ENCODE data around the gene PCED1B.
"Not testable (repeated sequence)": the region's sequence is repeated elsewhere in the genome, so short reads cannot be mapped to it uniquely, and the experiment has no call there.

Gene PCED1B

DNA sequence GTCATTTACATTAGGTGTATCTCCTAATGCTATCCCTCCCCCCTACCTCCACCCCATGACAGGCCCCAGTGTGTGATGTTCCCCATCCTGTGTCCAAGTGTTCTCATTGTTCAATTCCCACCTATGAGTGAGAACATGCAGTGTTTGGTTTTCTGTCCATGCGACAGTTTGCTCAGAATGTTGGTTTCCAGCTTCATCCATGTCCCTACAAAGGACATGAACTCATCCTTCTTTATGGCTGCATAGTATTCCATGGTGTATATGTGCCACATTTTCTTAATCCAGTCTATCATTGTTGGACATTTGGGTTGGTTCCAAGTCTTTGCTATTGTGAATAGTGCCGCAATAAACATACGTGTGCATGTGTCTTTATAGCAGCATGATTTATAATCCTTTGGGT lies 37.9 kb downstream of the PCED1B start:
- DNase-seq (ENCODE audit: extremely low read depth in 1 of 2, low read depth in 1 of 2), result not testable (repeated sequence)

DNA sequence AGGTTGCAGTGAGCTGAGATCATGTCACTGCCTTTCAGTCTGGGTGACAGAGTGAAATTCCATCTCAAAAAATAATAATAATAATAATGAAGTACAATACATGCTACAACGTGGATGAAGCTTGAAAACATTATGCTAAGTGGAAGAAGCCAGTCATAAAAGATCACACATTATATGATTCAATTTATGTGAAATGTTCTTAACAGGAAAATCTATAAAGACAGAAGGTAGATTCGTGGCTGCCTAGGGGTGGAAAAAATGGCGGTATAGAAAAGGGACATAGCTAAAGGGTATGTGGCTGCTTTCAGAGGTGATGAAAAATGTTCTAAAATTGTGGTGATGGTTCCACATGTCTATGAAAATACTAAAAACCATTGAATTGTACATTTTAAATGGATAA lies 41.3 kb downstream of the PCED1B start:
- no peak for DNase-seq (ENCODE audit: extremely low read depth in 1 of 2, low read depth in 1 of 2)

GRCh38 chr12:47121146-47121545 lies 41.7 kb downstream of the PCED1B start:
- DNase-seq (ENCODE audit: extremely low read depth in 1 of 2, low read depth in 1 of 2), result no peak

DNA sequence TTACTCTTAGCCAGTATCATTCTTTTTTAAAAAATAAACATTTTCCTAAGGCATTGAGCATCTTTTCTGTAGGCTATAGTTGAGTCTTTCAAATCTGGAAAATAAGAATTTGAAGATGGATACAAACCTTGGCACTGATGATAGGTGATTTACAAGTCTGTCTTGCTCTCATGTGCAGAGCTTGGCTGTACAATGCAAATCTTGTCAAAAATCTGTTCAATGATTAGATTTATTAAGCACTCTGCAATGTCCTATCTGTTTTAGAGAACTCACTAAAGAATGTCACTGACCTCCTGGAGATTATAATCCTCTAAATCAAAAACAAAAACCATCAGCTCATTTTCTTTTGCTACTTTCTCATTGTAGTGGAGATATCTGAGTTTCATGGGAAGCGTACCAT lies 43.2 kb downstream of the PCED1B start:
- no peak for DNase-seq (ENCODE audit: extremely low read depth in 1 of 2, low read depth in 1 of 2)

GRCh38 chr12:47123730-47124129 lies 44.3 kb downstream of the PCED1B start:
- DNase-seq (ENCODE audit: extremely low read depth in 1 of 2, low read depth in 1 of 2), result no peak

DNA sequence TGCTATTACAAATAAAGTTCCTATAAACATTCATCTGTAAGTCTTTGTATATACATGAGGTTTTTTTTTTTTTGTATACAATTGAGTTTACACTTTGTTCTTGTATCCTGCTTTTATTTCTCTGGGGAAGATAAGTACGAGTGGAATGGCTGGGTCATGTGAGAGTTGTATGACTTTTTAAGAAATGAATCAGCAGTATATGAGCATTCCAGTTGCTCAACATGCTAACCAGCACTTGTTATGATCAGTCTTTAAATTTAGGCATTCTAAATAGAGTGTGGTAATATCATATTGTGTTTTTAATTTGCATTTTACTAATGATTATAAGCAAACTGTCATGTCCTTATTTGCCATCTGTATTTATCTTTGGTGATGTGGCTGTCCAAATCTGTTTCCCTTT lies 45.0 kb downstream of the PCED1B start:
- no peak for DNase-seq (ENCODE audit: extremely low read depth in 1 of 2, low read depth in 1 of 2)

DNA sequence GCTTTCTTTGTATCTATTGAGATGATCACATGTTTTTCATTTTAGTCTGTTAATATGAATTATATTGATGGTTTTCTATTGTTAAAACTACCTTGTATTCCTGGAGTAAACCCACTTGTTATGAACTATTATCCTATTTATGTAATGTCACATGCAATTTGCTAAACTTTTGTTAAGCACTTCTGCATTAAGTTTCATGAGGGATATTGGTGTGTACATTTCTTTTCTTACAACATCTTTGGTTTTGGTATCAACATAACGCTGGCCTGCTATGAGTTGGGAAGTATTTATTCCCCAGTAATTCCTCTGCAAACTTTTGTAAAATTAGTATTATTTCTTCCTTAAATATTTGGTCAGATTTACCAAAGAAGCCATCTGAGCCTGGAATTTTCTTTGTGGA lies 46.8 kb downstream of the PCED1B start:
- no peak for DNase-seq (ENCODE audit: extremely low read depth in 1 of 2, low read depth in 1 of 2)

- DNase-seq (ENCODE audit: extremely low read depth in 1 of 2, low read depth in 1 of 2), result no peak
These were observed 51.6 kb downstream of the PCED1B start for GRCh38 chr12:47131011-47131410.

- no peak for DNase-seq (ENCODE audit: extremely low read depth in 1 of 2, low read depth in 1 of 2)
These were observed 54.6 kb downstream of the PCED1B start for GRCh38 chr12:47134005-47134404.

- no peak for DNase-seq (ENCODE audit: extremely low read depth in 1 of 2, low read depth in 1 of 2)
These were observed 56.2 kb downstream of the PCED1B start for GRCh38 chr12:47135578-47135977.

DNA sequence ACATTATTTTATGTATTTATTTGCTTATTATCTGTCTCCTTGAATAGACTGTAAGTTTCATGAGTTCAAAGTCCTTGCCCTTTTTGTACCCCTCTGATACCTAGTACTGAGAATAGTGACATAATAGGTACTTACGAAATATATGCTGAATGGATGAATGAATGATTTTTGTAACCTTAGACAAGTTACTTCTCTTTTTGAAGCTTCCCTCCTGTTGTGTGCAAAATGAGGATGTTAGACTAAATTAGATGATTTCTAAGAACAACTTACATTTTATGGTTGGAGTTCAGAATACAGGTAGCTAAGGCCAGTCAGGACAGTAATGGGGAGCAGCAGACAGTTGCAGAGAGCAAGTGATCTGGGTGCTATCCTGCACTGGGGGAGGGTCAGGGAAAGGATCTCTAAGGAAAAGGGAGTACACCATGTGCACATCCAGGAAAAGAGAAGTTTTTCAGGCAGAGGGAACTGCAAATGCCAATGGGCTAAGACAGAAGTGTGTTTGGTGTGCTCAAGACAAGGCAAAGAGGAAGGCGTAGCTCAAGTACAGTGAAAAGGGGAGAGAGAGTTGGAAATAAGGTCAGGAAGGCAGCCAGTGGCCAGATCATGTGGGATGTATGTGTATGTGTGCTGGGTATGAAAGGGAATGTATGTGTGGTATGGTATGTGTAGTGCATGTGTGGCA lies 59.7 kb downstream of the PCED1B start:
- DNase-seq (ENCODE audit: extremely low read depth in 1 of 2, low read depth in 1 of 2), result no peak

GRCh38 chr12:47141459-47141858 lies 62.0 kb downstream of the PCED1B start:
- no peak for DNase-seq (ENCODE audit: extremely low read depth in 1 of 2, low read depth in 1 of 2)

DNA sequence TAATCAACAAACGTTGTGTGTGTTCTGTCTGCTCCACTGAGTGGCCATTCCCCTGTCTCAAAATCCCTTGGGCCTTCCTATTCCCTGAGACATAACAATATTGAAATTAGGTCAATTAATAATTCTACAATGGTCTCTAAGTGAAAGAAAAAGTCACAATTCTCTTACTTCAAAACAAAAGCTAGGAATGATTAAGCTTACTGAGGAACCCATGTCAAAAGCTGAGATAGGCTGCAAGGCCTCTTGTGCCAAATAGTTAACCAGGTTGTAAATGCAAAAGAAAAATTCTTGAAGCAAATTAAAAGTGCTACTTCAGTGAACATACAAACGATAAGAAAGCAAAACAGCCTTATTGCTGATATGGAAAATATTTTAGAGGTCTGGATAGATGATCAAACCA lies 65.3 kb downstream of the PCED1B start:
- no peak for DNase-seq (ENCODE audit: extremely low read depth in 1 of 2, low read depth in 1 of 2)

- DNase-seq (ENCODE audit: extremely low read depth in 1 of 2, low read depth in 1 of 2), result no peak
These were observed 65.8 kb downstream of the PCED1B start for GRCh38 chr12:47145188-47145587.

- DNase-seq (ENCODE audit: extremely low read depth in 1 of 2, low read depth in 1 of 2), result no peak
These were observed 68.3 kb downstream of the PCED1B start for GRCh38 chr12:47147739-47148138.

- no peak for DNase-seq (ENCODE audit: extremely low read depth in 1 of 2, low read depth in 1 of 2)
These were observed 69.7 kb downstream of the PCED1B start for GRCh38 chr12:47149146-47149545.

- DNase-seq (ENCODE audit: extremely low read depth in 1 of 2, low read depth in 1 of 2), result no peak
These were observed 72.7 kb downstream of the PCED1B start for GRCh38 chr12:47152095-47152494.

DNA sequence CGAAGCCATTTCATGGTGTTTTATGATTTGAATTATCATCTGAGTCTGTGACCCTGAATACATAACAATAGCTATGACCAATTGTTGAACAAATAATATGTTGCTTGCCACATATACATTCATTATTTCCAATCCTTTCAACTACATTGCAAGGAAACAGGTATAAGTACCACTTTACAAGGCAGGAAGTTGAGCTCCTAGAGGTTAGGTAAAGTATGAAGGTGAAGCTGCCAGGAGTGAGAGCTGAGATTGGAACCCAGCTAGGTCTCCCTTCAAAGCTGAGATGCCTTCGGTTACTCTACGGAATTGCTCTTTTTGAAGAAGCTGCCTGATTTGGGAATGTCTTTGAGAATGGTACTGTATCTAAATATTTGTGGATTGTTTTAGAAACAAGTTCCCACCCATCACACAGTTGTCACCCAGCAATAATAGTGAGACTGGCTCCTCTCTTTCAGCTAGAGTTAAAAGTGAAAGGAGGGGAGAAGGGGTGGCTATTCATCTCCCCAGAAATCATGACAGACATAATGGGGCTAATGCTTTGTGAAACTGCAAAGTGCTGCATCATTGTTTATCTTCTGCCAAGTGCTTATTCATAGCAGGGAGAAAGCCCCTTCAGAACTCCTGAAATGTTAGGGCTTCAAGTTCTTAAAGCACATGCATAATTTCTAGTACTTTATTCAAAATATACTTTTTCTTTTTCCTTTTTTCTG lies 76.2 kb downstream of the PCED1B start:
- DNase-seq (ENCODE audit: extremely low read depth in 1 of 2, low read depth in 1 of 2), result no peak

- no peak for DNase-seq (ENCODE audit: extremely low read depth in 1 of 2, low read depth in 1 of 2)
These were observed 76.8 kb downstream of the PCED1B start for GRCh38 chr12:47156167-47156736.

- DNase-seq (ENCODE audit: extremely low read depth in 1 of 2, low read depth in 1 of 2), result no peak
These were observed 79.4 kb downstream of the PCED1B start for GRCh38 chr12:47158792-47159191.

GRCh38 chr12:47159348-47159747 lies 79.9 kb downstream of the PCED1B start:
- no peak for DNase-seq (ENCODE audit: extremely low read depth in 1 of 2, low read depth in 1 of 2)
